B cell (primary cell): ENCODE data around the gene KCNQ1OT1. TPM values are rescaled to one million over a fixed set of nuclear protein-coding genes. Genes with fewer than 3 reads are reported as not detected.

Experiments
- ATAC-seq: fragments of 200-7000 bp; cut with Tn5 transposase; one replicate; pipeline ENCODE4 v1.10.0; 2021; ENCODE audit warnings: low read depth, mild to moderate bottlenecking, moderate number of reproducible peaks, moderate library complexity
- CTCF ChIA-PET: fragments of 350-600 bp; sonication (Branson Sonifier 250); formaldehyde crosslinking; loops from one replicate; lab custom pipeline; 2021; ENCODE audit warnings: antibody characterized with exemption, inconsistent platforms; lab: Charles Lee
- POLR2A ChIA-PET: fragments of 350-600 bp; sonication (Branson Sonifier 250); formaldehyde crosslinking; loops from one replicate; lab custom pipeline; 2021; ENCODE audit warnings: antibody characterized with exemption; lab: Charles Lee
- DNase-seq: peaks from one replicate; pipeline ENCODE4 v3.0.0; 2013
- H2AFZ ChIP-seq: 2 replicates; pipeline ENCODE4 v1.6.1; 2012; ENCODE audit warnings: mild to moderate bottlenecking, low read depth, low read length; ENCODE audit not compliant: insufficient read depth, poor library complexity, severe bottlenecking
- H3K27ac ChIP-seq, 2 donors: 1 replicate in 1 of 2; 2 replicates in 1 of 2; pipeline ENCODE4 v1.5.1; 2012 to 2013; ENCODE audit warnings: low read length in 2 of 2, mild to moderate bottlenecking in 2 of 2, moderate library complexity in 1 of 2
- H3K27me3 ChIP-seq, 4 experiments: fragments of 200-600 bp in 1 of 4; sonication (generic) in 1 of 4; replicated peaks in 1 of 4; 1 replicate in 2 of 4; 2 replicates in 2 of 4; pipeline versions ENCODE4 v1.6.1 to v1.7.0; 2013 to 2016; ENCODE audit warnings: low read length in 3 of 4, mild to moderate bottlenecking in 2 of 4, mixed read lengths in 1 of 4, moderate library complexity in 1 of 4; ENCODE audit not compliant: insufficient read depth in 4 of 4, control insufficient read depth in 3 of 4; ENCODE audit errors: control extremely low read depth in 1 of 4
- H3K36me3 ChIP-seq, 2 experiments: replicated peaks in 1 of 2; 1 replicate in 1 of 2; 2 replicates in 1 of 2; pipeline versions ENCODE4 v1.6.1 to v1.7.1; 2013; ENCODE audit warnings: low read length in 1 of 2; ENCODE audit not compliant: insufficient read depth in 2 of 2, control insufficient read depth in 1 of 2; ENCODE audit errors: control extremely low read depth in 1 of 2, extremely low read depth in 1 of 2
- H3K4me1 ChIP-seq, 2 donors: fragments of 200-600 bp in 1 of 2; sonication (generic) in 1 of 2; 1 replicate in 1 of 2; 2 replicates in 1 of 2; pipeline versions ENCODE4 v1.5.1 to v1.6.1; 2013 to 2017; ENCODE audit warnings: low read length in 2 of 2; ENCODE audit not compliant: control insufficient read depth in 2 of 2, insufficient read depth in 2 of 2
- H3K4me2 ChIP-seq: replicated peaks from 2 replicates; pipeline ENCODE3; 2012; ENCODE audit warnings: mild to moderate bottlenecking, low read depth, low read length; ENCODE audit not compliant: poor library complexity, severe bottlenecking
- H3K4me3 ChIP-seq, 5 experiments: fragments of 200-600 bp in 1 of 5; sonication (generic) in 1 of 5; 1 replicate in 3 of 5; 2 replicates in 2 of 5; pipeline versions ENCODE4 v1.5.1 to v1.7.0; 2011 to 2016; ENCODE audit warnings: low read length in 4 of 5, mild to moderate bottlenecking in 4 of 5, low read depth in 2 of 5, control low read depth in 1 of 5, moderate library complexity in 1 of 5; ENCODE audit not compliant: insufficient read depth in 1 of 5; ENCODE audit errors: control extremely low read depth in 1 of 5, extremely low read depth in 1 of 5
- H3K79me2 ChIP-seq: fragments of 200-600 bp; sonication (generic); one replicate; pipeline ENCODE4 v1.6.0; 2016; ENCODE audit warnings: low read length; ENCODE audit not compliant: control insufficient read depth, insufficient read depth
- H3K9ac ChIP-seq: fragments of 200-600 bp; sonication (generic); 2 replicates; pipeline ENCODE4 v1.6.1; 2017; ENCODE audit warnings: mild to moderate bottlenecking, low read length, moderate library complexity
- H3K9me3 ChIP-seq, 3 donors: one replicate each; pipeline versions ENCODE4 v1.6.1 to v1.7.1; 2013; ENCODE audit warnings: low read length in 2 of 3; ENCODE audit not compliant: control insufficient read depth in 2 of 3, insufficient read depth in 1 of 3; ENCODE audit errors: control extremely low read depth in 1 of 3
- H4K20me1 ChIP-seq: 2 replicates; pipeline ENCODE4 v1.6.0; 2012; ENCODE audit warnings: mild to moderate bottlenecking, low read length; ENCODE audit not compliant: insufficient read depth, control insufficient read depth, poor library complexity, severe bottlenecking
- H3K27ac Mint-ChIP-seq: one replicate; pipeline ENCODE4 v1.8.0; 2021; ENCODE audit warnings: mixed read lengths
- H3K27me3 Mint-ChIP-seq: one replicate; pipeline ENCODE4 v1.8.0; 2021; ENCODE audit warnings: mixed read lengths
- H3K4me1 Mint-ChIP-seq: one replicate; pipeline ENCODE4 v1.8.0; 2021; ENCODE audit warnings: mixed read lengths
- H3K4me3 Mint-ChIP-seq: one replicate; pipeline ENCODE4 v1.8.0; 2021; ENCODE audit warnings: mixed read lengths
- H3K9me3 Mint-ChIP-seq: one replicate; pipeline ENCODE4 v1.8.0; 2022; ENCODE audit warnings: mixed read lengths; ENCODE audit not compliant: insufficient read depth
- CTCF ChIP-seq: fragments of 200-600 bp; IDR thresholded peaks from one replicate; pipeline ENCODE4 v1.8.0; 2022; ENCODE audit warnings: antibody characterized with exemption, mild to moderate bottlenecking
- EZH2 ChIP-seq: IDR thresholded peaks from 2 replicates; pipeline ENCODE4 v1.6.1; 2012; ENCODE audit warnings: borderline replicate concordance, low read depth, mild to moderate bottlenecking, moderate library complexity, low read length; ENCODE audit not compliant: insufficient read depth, poor library complexity, severe bottlenecking
- WGBS: methylation state at CpG from one replicate; pipeline ENCODE4 v1.1.5; 2013; ENCODE audit warnings: missing lambda C conversion rate; ENCODE audit not compliant: insufficient coverage; 5-methylcytosine and 5-hydroxymethylcytosine counted together
- intact Hi-C: fragments of 100-400 bp; cut with micrococcal nuclease; formaldehyde crosslinking; loops from one replicate; pipeline ENCODE4 v1.10.0; 2022
- polyA plus RNA-seq: library from polyadenylated mRNA; depleted of rRNA; stranded (reverse); fragments of >200 nt; gene quantifications from 2 replicates; pipeline ENCODE4 v1.2.3, GENCODE V29; 2012
- total RNA-seq, 2 donors: library from RNA; stranded (reverse); fragments of 120-200 nt in 1 of 2; gene quantifications; 1 replicate in 1 of 2; 2 replicates in 1 of 2; pipeline versions ENCODE4 v1.2.3 to v1.2.4, GENCODE V29; 2013 to 2022

The KCNQ1OT1 gene
- total and polyA plus RNA-seq, 2 donors (not counting 1 experiment from before 2014, with no cell fraction given) = 0.03 to 0.89 TPM

GRCh38 chr11:2577031-2577990 is 122.5 kb downstream of the KCNQ1OT1 start:
- Mint-ChIP-seq H3K4me1 (no peaks in the 10 kb centered on the region), H3K27me3 (no peaks in the 10 kb centered on the region), H3K9me3 (no peaks in the 10 kb centered on the region), H3K4me3 (no peak overlapping the region), H3K27ac (no peak overlapping the region)
- Histone ChIP-seq H3K4me1 (no peaks in the 10 kb centered on the region), H3K27ac (no peak overlapping the region), H3K36me3 (peaks cover 0 to 9% of the 10 kb centered on the region in 2 experiments), H3K9me3 (no peaks in the 10 kb centered on the region), H2AFZ (no peak overlapping the region), H3K9ac (no peak overlapping the region), H4K20me1 (no peaks in the 10 kb centered on the region), H3K27me3 (no peaks in the 10 kb centered on the region), H3K79me2 (no peaks in the 10 kb centered on the region), H3K4me2 (no peak overlapping the region), H3K4me3 (no peak overlapping the region)
- ChIA-PET CTCF (no interaction called here), POLR2A (no interaction called here)
- WGBS = 91% methylated on average over 30 of the region's 33 CpGs
- ATAC-seq (no peak), DNase-seq (no peak)
- intact Hi-C loops = no loop called here
- TF ChIP-seq EZH2 (no peak), CTCF (no peak)

GRCh38 chr11:2576549-2576948 is 123.2 kb downstream of the KCNQ1OT1 start:
- TF ChIP-seq CTCF = no peak
- no peaks in the 10 kb centered on the region for H4K20me1 ChIP-seq
- H3K4me1 Mint-ChIP-seq = no peaks in the 10 kb centered on the region
- ATAC-seq (no peak), DNase-seq (no peak)
- H3K36me3 ChIP-seq = peaks cover 0 to 9% of the 10 kb centered on the region in 2 experiments
- ChIA-PET POLR2A (no interaction called here), CTCF (interaction anchor here (0.8 kb wide), 1 partner anchor 44 kb away, joined by 3 read pairs; no protein-coding TSS in a partner anchor)
- H3K27ac Mint-ChIP-seq = no peak overlapping the region
- intact Hi-C loops = no loop called here
- H3K9me3 ChIP-seq = no peaks in the 10 kb centered on the region
- H3K9me3 Mint-ChIP-seq = no peaks in the 10 kb centered on the region
- no peak overlapping the region for H3K4me2 ChIP-seq
- no peak overlapping the region for H2AFZ ChIP-seq
- 89% methylated on average over 13 of the region's 15 CpGs for WGBS
- no peak overlapping the region for H3K4me3 Mint-ChIP-seq
- H3K27ac ChIP-seq = no peak overlapping the region
- no peaks in the 10 kb centered on the region for H3K79me2 ChIP-seq
- H3K9ac ChIP-seq = no peak overlapping the region
- H3K27me3 ChIP-seq = no peaks in the 10 kb centered on the region
- H3K4me1 ChIP-seq = no peaks in the 10 kb centered on the region
- H3K4me3 ChIP-seq = no peak overlapping the region
- no peaks in the 10 kb centered on the region for H3K27me3 Mint-ChIP-seq
